Measurements from ENCODE around the gene DLG2. TPM values are rescaled to one million over a fixed set of nuclear protein-coding genes. Genes with fewer than 3 reads are reported as not detected.

Gene DLG2
- total RNA-seq, 2 donors from 2014 or later: 1.9 to 3.2 TPM

DNA sequence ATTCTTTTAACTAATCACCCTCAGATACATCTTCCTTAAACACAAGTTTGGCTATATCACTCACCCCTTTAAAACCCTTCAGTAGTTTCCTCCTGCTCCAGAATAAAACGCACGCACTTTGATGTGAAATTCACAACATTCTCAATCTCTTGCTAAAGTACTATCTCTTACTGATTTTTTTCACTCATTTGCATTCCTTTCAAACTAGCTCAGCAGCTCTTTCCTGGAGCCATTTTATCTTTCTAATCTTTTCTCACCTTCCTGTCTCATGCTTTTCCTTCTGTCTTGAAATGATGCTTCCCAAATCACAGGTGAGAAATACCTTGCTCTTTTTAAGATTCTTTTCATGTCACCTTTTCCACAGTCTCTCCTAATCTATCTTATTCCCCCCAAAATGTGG lies 1074.4 kb downstream of the DLG2 start:
- ATAC-seq (no peak), DNase-seq (no peak)
- intact Hi-C loops (cut with DNase I, micrococcal nuclease): no loop called here

DNA sequence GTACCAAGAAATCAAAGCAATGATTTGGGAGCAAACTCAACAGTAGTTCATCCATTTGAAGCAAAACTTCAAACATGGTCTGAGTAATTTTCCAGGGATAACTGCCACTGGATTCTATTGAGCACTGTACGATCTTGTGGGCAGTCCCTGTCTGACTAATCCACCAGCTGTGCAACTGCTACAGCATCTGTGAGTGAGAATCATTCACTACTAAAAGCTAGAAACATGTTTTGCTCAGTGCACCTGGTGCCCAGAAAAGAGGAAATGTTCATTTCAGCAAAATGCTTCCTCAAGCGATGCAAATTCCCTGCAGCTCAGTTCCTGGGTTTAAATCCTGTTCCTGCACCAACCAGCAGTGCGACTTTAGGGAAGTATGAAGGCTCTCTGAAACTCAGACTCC lies 1077.9 kb downstream of the DLG2 start:
- intact Hi-C loops (cut with DNase I, micrococcal nuclease): no loop called here
- DNase-seq: no peak

DNA sequence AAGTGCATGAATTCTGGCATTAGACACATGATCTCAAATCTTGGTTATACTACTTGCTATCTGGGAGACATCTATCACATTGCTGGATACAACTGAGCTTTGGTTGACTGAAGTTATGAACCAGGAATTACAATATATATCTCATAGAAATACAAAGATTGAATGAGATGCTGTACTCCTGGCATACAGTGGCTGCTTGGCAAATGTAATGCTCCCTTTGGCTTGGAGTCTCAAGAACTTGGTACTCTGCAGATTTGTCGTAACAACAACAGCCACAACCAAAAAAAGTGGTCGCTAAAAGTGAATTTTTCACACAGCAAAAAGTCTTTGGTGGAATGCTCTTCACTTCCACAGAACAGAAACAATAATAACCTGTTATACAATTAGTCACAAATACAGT lies 1082.6 kb downstream of the DLG2 start:
- ATAC-seq: no peak
- no peak for DNase-seq
- intact Hi-C loops (cut with DNase I, micrococcal nuclease): no loop called here

More for the DNA sequence above, 1077.9 kb downstream of the DLG2 start:
- no peak for ATAC-seq

DNA sequence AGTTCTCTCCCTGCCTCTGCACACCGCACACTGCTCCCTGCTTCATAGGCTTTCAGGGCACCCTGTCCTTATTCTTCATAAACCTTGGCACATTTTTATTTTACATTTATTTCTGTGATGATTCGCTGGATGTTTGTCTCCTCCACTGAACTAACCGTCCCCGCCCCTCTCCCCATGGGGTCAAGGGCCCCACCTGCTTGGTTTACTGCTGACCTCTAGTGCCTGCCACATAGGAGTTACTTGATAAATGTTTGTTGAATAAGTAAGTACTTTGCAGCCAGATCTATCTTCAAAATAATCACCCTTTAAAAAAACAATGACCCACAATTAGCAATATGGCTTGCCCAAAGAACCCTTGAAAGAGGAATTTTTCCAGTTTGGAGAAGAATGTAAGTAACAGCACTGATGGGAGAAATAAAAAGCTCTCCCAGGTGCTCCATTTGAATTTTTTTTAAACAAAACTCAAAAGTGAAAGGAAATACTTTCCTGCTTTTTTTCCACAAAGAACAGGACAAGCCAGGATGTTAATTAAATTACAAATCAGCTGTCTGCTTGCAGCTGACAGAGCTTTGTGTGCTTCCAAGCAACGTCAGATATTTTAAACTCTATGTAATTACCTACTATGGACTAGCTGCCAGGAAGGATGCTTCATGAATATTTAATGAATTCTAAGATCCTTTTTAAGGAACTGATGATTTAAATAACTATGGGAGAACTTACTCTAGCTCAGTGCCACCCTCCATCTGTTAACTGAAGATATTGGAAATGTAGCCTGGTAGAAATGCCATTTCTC lies 1083.6 kb downstream of the DLG2 start:
- ATAC-seq (no peak), DNase-seq (no peak)
- intact Hi-C loops (cut with DNase I, micrococcal nuclease): no loop called here

DNA sequence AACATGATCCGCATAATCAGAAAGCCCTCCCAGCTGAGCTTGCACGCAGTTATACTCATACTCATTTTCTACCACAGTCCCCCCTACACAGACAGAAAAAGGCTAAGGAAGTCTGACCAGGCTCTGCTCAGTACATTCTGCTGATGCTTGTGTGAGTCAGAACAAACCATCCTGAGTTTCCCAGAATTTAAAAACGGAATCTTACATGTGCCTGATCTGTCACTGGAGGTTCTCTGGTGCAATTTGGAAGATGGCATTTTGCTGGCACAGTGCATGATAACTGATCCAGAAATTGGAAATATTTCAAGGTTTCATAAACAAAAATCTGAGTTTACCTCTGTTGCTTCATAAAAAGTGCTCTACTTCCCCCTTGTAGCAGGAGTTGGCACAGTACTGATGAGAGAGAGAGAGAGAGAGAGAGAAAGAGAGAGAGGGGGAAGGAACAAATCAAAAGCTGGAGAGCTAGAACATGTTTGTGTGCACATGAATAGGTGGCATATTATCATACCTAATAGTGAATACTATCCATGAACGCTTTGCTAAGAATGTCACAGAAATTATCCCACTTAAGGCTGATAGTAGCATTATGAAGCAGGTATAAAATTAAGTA lies 1085.3 kb downstream of the DLG2 start:
- intact Hi-C loops (cut with DNase I, micrococcal nuclease): no loop called here
- DNase-seq: no peak
- ATAC-seq: no peak

DNA sequence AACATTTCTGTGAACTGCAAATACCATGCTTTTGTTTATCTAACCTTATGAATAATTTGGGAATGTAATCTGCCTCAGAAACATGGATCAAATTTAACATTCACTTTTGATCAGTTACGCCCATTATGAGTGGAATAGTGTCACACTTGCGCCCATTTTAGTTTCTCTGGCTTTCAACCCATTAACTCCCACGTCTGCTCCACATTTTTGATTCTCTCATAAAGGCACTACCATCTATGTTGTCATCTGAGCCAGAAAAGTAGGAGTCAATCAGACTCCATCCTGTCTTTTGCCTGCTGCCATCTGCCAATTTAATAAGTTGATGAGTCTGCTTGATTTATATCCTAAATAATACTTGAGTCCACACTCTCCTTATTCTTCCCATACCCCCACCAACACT lies 1090.7 kb downstream of the DLG2 start:
- DNase-seq: no peak
- ATAC-seq: no peak
- intact Hi-C loops (cut with DNase I, micrococcal nuclease): loop anchor here in 1 of 2 donors (10.0 kb wide), 1 partner anchor 152 kb away; no protein-coding TSS in a partner anchor

DNA sequence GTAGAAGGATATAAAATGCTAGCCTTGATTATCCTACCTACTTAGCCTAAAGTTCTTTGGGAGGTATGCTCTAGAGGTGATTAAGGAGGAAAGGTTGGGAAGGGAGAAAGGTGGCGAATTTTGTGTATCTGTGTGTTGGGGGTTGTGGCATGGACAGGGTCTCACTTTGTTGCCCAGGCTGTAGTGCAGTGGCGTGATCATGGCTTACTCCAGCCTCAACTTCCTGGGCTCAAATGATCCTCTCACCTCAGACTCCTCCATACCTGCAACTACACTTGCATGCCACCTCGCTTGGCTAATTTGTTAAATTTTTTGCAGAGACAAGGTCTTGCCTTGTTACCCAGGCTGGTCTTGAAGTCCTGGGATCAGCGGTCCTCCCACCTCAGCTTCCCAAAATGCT lies 1094.8 kb downstream of the DLG2 start:
- ATAC-seq (no peak), DNase-seq (no peak)
- intact Hi-C loops (cut with DNase I, micrococcal nuclease): loop anchor here in 1 of 2 donors (10.0 kb wide), 1 partner anchor 148 kb away; no protein-coding TSS in a partner anchor

DNA sequence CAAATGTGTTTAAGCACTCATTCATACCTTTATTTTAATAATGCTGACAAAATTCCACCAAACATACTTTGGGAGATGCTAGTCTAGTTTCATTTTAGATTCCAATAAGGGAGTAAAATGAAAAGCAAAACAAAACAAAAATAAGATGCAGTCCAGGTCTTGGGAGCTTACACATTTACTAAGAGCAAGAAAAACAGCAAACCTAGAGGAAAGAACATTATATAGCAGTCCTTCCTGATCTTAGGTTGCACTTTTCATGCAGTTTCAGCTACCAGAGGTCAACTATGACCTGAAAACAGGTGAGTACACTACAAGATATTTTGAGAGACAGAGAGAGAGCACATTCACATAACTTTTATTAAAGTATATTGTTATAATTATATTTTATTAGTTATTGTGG lies 1100.9 kb downstream of the DLG2 start:
- ATAC-seq (no peak), DNase-seq (no peak)
- intact Hi-C loops (cut with DNase I, micrococcal nuclease): no loop called here

DNA sequence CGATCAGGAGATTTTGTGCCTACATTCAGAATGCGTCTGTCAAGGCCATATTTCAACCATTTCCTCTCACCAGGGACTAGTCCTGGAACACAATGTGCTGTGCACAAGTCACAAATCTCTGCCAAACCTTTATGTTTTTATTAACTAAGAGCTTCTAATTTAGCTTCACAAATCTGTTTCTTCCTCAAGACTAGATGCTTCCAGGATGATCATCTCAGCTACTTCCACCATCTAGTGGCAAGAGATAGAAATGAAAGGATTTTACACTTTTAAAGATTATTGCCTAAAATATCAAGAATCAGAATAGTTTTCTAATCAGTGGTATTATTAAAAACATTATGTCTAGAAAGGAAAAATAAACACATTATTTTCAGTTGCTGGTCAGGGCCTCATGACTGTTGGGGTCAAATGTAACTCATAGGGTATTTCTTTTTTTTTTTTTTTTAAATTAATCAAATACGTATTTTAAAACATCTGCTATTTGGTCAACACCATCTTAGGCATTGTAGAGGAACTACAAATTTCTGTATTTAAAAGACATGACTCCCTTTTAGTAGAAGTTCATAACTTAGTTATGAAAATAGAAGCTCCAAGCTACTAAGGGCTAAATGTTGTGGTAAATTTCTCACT lies 1102.6 kb downstream of the DLG2 start:
- intact Hi-C loops (cut with DNase I, micrococcal nuclease): no loop called here
- DNase-seq (no peak), ATAC-seq (no peak)

DNA sequence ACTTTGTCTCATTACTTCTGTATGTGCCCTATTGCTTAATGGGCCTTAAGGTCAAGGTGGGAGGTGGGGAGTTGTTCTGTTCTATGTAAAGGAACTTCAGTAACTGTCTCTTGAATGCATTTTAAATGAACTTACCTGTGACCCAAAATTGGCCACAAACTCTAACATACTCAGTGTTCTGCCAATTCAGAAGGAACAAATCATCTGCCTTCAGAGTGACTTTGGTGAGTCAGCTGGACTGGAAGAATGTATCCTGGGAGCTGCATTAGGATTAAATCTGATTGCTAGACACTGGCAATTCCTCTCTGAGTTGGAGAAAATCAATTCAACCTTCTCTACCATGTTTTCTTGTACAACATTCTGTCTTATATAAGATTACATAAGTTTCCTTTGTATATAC lies 1104.8 kb downstream of the DLG2 start:
- DNase-seq (no peak), ATAC-seq (no peak)

DNA sequence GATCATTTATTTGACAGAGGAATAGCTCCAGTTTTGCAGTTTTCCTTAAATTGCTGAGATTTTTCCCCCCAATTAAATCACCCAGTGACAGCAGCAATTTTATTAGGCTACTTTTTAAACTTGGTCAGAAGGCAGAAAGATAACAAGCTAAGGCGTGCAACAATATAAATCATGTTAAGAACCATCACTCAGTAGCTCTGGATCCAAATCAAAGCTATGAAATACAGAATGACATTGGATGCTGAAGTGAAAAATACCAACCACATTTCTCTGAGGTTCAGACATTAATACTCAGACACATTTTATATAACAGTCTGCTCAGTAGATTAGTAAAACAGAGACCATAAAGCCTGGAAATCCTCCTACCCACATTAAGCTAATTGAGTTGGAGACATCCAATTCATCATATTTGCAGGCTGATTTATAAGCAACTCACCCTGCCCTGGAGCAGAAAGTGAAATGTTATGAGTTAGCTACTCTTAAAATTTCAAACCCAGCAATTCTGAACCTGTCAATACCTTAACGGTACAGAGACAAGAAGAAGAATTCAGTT lies 1108.4 kb downstream of the DLG2 start:
- ATAC-seq (no peak), DNase-seq (no peak)
- intact Hi-C loops (cut with DNase I, micrococcal nuclease): no loop called here

More for the DNA sequence above, 1104.8 kb downstream of the DLG2 start:
- intact Hi-C loops (cut with DNase I, micrococcal nuclease): no loop called here

DNA sequence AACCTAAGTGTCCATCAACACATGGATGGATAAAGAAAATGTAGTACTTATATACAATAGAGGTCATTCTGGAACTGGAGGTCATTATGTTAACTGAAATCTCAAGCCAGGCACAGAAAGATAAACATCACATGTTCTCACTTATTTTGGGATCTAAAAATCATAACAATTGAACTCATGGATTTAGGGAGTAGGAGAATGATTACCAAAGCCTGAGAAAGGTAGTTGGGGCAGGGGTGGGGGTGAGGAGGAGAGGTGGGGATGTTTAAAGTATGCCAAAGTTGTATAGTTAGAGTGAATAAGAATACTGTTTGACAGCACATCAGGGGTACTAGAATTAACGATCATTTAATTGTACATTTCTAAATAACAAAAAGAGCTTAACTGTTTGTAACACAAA lies 1112.7 kb downstream of the DLG2 start:
- DNase-seq (no peak), ATAC-seq (no peak)
- intact Hi-C loops (cut with DNase I, micrococcal nuclease): no loop called here

DNA sequence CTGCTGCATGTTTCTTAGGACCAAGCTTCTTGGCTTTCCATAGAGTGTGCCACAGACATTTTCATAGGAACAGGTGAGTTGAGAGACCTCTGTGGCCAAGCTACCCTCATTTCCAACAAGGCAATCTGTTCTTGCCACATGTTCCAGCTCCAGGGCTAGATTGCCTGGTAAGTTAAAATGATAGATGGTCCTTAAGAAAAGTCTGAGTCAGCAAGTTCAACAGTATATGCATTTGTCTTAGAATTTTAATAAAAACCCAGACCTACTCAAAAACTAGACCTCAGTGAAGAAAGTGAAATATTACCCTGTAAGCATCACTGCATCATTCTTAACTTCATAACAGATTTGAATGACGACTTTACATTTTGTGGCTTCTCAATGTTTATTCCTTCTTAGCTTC lies 1123.6 kb downstream of the DLG2 start:
- DNase-seq (no peak), ATAC-seq (no peak)
- intact Hi-C loops (cut with DNase I, micrococcal nuclease): no loop called here

DNA sequence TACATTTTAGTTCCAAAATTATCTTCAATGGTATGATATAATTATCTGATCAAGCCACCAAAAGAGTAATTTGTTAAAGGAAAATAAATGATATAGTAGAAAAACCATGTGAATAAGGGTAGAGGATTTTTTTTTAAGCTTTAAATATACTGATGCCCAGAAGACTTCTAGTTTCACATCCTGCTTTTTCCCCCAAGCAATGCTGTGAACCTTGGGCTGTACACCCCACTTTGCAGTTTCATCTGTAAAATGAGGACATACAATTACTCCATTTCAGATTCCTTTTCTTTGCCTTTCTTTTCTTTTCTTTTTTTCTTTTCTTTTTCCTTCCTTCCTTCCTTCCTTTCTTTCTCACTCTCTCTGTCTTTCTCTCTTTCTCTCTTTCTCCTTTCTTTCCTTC lies 1125.4 kb downstream of the DLG2 start:
- ATAC-seq (no peak), DNase-seq (no peak)
- intact Hi-C loops (cut with DNase I, micrococcal nuclease): no loop called here

DNA sequence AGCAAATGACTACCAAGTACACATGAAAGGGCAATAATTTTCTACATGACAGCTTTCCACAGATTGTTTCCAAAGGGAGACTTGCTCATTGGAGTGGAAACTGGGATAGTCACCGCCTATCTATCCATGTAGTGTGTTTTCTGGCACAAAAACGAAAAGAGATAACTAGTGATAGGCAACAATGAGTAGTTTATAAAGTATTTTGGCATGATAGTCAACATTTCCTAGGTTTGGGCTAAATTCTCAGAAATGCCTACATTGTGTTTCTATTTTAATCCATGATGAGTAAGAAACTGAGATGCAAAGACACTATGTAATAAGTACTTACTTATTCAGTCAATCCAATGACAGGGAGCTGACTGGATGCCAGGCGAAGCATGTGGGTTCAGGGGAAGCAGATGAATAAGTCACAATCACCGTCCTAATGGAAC lies 1129.1 kb downstream of the DLG2 start:
- DNase-seq (no peak), ATAC-seq (no peak)
- intact Hi-C loops (cut with DNase I, micrococcal nuclease): no loop called here

DNA sequence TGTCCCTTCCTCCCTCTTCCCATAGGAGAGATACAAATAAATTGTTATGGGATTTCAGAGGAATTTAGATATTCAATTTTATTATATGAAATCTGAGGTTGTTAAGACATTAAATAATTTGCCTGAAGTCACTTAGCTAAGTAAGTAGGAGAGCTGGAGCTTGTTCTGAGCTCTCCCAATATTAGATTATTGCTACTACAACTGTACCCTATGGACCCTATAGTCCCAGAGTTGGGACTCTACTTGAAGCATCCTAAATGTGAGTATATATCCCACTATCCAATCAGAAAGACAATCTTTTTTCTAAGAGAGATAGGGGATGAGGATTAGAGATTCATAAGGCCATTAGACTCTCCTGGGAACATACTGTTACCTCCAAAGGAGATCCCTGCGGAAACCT lies 1130.0 kb downstream of the DLG2 start:
- ATAC-seq: no peak
- intact Hi-C loops (cut with DNase I, micrococcal nuclease): no loop called here
- no peak for DNase-seq

DNA sequence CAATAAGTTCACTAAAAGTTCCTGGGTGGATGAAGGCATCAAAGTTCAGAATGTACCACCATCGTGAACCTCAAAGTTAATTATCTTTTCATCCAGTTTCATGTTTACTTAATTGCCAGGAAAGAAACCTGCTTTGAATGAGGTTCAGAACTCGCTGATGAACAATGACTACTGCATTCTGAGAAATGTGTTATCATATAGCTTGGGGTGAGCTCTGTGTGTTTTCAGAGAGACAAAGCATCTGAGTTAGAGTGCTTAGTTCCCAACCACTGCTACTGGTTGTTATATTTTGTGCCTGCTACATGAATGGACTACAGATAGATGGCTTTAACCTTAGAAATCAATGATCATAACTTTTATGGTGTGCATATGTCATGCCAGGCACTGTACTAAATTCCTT lies 1131.0 kb downstream of the DLG2 start:
- intact Hi-C loops (cut with DNase I, micrococcal nuclease): no loop called here
- DNase-seq: no peak

DNA sequence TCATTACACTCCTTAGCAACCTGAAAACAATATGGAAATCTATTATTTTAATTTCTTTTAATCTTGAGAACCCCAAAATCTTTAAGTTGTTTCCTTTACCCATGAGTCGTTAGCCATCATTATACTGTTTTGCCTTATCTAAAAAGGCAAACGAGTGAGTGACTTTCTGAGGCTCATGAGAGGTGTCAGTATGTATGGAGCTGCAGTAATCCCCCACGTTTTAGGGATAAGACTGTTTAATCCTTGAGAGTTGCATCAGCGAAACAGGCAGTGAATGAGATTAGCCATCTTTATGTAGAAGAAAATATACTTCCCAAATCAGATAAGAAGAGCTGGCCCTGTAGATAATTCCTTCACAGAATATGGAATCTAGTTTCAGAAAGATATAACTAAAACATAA lies 1147.0 kb downstream of the DLG2 start:
- intact Hi-C loops (cut with DNase I, micrococcal nuclease): no loop called here
- DNase-seq: no peak

More for the DNA sequence above, 1131.0 kb downstream of the DLG2 start:
- ATAC-seq: no peak

DNA sequence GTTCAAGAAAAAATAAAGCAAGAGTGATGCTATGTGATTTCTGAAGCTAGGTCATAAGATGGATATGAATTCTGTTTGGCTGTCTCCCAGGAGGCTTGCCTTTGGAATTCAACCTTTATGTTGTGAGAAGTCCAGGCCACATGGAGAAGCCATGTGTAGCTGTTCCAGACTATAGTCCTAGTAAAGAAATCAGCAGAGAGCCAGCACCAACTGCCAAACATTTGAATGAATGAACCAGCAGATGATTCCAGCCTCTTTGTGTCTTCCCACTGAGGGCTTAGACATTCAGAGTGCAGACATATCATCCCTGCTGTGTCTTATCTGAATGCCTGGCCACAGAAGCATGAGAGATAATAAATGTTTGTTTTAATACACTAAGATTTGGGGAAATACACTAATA lies 1150.6 kb downstream of the DLG2 start:
- intact Hi-C loops (cut with DNase I, micrococcal nuclease): no loop called here
- ATAC-seq (no peak), DNase-seq (no peak)

More for the DNA sequence above, 1147.0 kb downstream of the DLG2 start:
- no peak for ATAC-seq

DNA sequence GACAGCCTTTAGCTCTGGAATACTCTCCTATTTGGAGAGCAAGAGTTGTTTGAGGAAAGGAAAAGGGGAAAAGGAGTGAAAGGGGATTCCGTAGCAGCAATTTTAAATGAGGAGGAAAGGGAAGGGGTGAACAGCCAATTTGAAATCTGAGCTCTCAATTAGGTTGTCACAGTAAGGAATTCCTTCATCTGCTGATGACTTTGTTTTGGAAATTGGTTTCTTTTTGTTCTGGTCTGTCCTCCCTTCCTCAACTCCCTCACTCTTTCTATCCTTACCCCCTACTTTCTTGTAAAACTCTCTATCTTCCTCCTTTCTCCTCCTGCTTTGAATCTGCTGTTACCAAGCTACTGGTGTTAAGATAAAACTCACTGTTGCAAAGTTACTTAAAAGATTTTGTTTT lies 1155.6 kb downstream of the DLG2 start:
- ATAC-seq (no peak), DNase-seq (no peak)
- intact Hi-C loops (cut with DNase I, micrococcal nuclease): no loop called here
